ENCODE data around the gene RUNX2.

Gene RUNX2

GRCh38 chr6:45310118-45310788, 17.9 kb upstream of the RUNX2 start:
- DNase-seq (ENCODE audit: low read depth in 1 of 2, low spot score in 1 of 2) = no peak
- TF ChIP-seq JUND (IDR thresholded peaks at IDR 0.05; ENCODE audit: low read depth) = no peak
- in situ Hi-C loops (cut with HindIII; ENCODE audit: low pct_unique_long_range_greater_than_20kb, low sequenced_read_pairs) = no loop called here

DNA sequence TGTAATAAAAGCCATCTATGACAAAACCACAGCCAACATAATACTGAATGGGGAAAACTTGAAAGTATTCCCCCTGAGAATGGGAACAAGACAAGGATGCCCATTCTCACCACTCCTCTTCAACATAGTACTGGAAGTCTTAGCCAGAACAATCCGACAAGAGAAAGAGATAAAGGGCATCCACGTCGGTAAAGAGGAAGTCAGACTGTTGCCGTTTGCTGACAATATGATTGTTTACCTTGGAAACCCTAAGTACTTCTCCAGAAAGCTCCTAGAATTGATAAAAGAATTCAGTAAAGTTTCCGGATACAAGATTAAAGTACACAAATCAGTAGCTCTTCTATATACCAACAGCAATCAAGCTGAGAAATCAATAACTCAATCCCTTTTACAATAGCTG, 14.0 kb upstream of the RUNX2 start:
- no peak for TF ChIP-seq JUND (IDR thresholded peaks at IDR 0.05; ENCODE audit: low read depth)
- DNase-seq (ENCODE audit: low read depth in 1 of 2, low spot score in 1 of 2) = no peak
- in situ Hi-C loops (cut with HindIII; ENCODE audit: low pct_unique_long_range_greater_than_20kb, low sequenced_read_pairs) = no loop called here

GRCh38 chr6:45320349-45320748, 7.8 kb upstream of the RUNX2 start:
- TF ChIP-seq JUND (IDR thresholded peaks at IDR 0.05; ENCODE audit: low read depth) = no peak
- in situ Hi-C loops (cut with HindIII; ENCODE audit: low pct_unique_long_range_greater_than_20kb, low sequenced_read_pairs) = no loop called here
- no peak for DNase-seq (ENCODE audit: low read depth in 1 of 2, low spot score in 1 of 2)

DNA sequence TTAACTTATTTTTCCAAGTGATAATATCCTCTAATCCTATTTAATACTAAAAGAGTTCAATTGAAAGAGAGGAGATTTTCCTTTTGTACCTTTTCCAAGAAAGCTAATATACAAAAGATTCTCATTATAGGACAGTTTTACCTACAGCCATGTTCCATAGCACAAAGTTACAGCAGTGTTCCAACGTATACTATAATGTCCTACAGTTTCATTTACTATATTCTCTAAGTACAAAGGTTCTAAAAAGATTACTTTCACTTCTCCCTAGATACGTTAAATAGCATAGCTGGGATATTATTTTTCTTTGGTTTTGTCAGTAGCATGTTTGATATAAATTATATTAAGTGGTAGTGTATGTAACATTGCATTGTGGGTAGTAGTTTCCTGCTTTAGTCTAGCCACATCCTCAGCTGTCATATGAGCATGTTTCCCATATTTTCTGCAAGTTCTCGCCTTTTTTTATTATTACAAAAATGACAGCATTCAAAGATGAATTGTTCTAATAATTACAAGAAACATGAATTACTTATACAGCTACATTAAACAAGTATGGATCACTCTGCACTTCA, 4.4 kb upstream of the RUNX2 start:
- TF ChIP-seq JUND (IDR thresholded peaks at IDR 0.05; ENCODE audit: low read depth) = no peak
- DNase-seq (ENCODE audit: low read depth in 1 of 2, low spot score in 1 of 2) = no peak
- in situ Hi-C loops (cut with HindIII; ENCODE audit: low pct_unique_long_range_greater_than_20kb, low sequenced_read_pairs) = no loop called here

DNA sequence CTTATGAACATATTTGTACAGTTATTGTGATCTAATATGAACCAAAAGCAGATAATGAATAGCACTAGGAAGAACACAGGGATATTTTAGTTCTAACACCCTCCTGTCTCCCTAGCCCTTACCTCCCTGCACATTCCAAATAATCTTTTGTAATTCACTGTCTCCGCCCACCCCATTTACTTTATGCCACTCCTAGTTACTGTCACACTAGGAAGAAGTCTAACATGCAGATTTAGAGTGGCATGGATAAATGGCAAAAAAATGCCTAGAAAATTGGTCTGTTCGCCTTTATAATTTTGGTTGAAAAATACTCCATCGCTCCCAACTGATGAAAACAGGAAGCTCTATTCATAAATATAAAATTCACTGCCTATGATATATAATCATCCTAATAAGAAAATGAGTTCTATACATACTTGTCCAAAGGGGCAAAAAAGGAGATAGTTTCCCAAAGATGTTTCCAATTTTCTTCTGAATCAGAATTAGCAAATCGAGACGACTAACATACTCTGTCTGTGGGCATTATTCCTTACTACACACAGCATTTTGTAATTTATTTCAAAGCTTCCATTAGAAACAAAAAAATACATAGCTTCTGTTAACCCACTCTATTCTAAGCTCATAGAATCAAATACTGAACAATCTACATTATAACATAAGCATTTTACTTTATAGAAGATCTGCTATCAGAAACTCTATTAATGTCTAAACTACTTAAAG, 1.3 kb upstream of the RUNX2 start:
- no peak for TF ChIP-seq JUND (IDR thresholded peaks at IDR 0.05; ENCODE audit: low read depth)
- DNase-seq (ENCODE audit: low read depth in 1 of 2, low spot score in 1 of 2) = peak in 1 of 2 experiments; percentile 4
- in situ Hi-C loops (cut with HindIII; ENCODE audit: low pct_unique_long_range_greater_than_20kb, low sequenced_read_pairs) = no loop called here

DNA sequence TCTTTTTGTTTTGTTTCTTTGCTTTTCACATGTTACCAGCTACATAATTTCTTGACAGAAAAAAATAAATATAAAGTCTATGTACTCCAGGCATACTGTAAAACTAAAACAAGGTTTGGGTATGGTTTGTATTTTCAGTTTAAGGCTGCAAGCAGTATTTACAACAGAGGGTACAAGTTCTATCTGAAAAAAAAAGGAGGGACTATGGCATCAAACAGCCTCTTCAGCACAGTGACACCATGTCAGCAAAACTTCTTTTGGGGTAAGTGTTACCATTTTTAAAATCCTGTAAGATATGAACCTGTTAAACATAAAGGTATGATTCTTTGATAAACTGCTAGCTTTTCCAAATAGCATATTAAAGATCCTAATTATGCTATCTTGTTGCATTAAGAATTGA, 393 bp downstream of the RUNX2 start:
- in situ Hi-C loops (cut with HindIII; ENCODE audit: low pct_unique_long_range_greater_than_20kb, low sequenced_read_pairs) = no loop called here
- TF ChIP-seq JUND (IDR thresholded peaks at IDR 0.05; ENCODE audit: low read depth) = no peak

GRCh38 chr6:45344900-45345299, 16.8 kb downstream of the RUNX2 start:
- no peak for TF ChIP-seq JUND (IDR thresholded peaks at IDR 0.05; ENCODE audit: low read depth)
- DNase-seq (ENCODE audit: low read depth in 1 of 2, low spot score in 1 of 2) = no peak
- in situ Hi-C loops (cut with HindIII; ENCODE audit: low pct_unique_long_range_greater_than_20kb, low sequenced_read_pairs) = no loop called here

More for the DNA sequence above, 393 bp downstream of the RUNX2 start:
- DNase-seq (ENCODE audit: low read depth in 1 of 2, low spot score in 1 of 2) = no peak

DNA sequence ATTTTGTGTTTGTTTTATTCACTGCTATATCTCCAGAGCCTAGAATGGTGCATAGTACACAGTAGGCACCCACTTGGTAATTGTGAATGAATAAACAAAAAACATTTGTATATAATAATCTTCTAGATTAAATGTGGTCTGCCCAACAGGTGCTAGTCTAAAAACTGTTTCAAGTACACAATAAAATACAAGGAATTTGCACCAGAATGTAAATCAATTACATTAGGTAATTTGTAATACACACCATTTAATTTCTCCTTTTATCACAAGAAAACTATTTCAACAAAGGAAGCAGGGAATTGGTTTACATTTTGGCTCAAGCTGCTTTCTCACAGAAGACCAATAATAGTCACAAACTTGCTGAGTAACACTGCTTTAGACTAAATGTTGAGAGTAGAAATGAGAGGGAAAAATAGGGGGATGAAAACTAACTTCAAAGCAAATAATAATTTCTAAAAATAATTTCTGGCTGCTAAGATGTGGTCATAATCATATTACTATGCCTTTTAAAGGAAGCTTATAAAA, 22.1 kb downstream of the RUNX2 start:
- in situ Hi-C loops (cut with HindIII; ENCODE audit: low pct_unique_long_range_greater_than_20kb, low sequenced_read_pairs) = no loop called here
- DNase-seq (ENCODE audit: low read depth in 1 of 2, low spot score in 1 of 2) = no peak
- no peak for TF ChIP-seq JUND (IDR thresholded peaks at IDR 0.05; ENCODE audit: low read depth)

- in situ Hi-C loops (cut with HindIII; ENCODE audit: low pct_unique_long_range_greater_than_20kb, low sequenced_read_pairs) = no loop called here
- TF ChIP-seq JUND (IDR thresholded peaks at IDR 0.05; ENCODE audit: low read depth) = no peak
- no peak for DNase-seq (ENCODE audit: low read depth in 1 of 2, low spot score in 1 of 2)
Observed at GRCh38 chr6:45351076-45351475, 22.9 kb downstream of the RUNX2 start.

- in situ Hi-C loops (cut with HindIII; ENCODE audit: low pct_unique_long_range_greater_than_20kb, low sequenced_read_pairs) = no loop called here
- DNase-seq (ENCODE audit: low read depth in 1 of 2, low spot score in 1 of 2) = no peak
- no peak for TF ChIP-seq JUND (IDR thresholded peaks at IDR 0.05; ENCODE audit: low read depth)
Observed at GRCh38 chr6:45351667-45352066, 23.5 kb downstream of the RUNX2 start.

GRCh38 chr6:45353654-45354053, 25.5 kb downstream of the RUNX2 start:
- in situ Hi-C loops (cut with HindIII; ENCODE audit: low pct_unique_long_range_greater_than_20kb, low sequenced_read_pairs) = no loop called here
- DNase-seq (ENCODE audit: low read depth in 1 of 2, low spot score in 1 of 2) = no peak
- no peak for TF ChIP-seq JUND (IDR thresholded peaks at IDR 0.05; ENCODE audit: low read depth)

DNA sequence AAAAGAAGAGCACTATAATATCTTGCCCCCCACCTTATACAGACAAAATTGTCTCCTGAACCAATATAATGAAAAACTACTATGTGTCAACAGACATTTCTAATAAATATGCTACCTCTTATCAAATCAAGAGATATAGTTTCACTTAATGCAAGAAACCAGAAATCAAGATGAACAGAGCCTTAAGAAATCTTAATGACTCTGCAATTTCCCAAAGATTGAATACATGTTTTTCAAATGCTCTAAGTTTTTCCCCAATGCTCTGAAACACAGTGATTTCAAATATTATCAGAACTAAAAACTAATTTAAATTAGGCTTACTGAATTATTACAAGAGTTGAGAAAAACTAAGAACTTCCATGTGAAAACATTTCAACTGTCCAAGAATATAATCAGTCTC, 36.3 kb downstream of the RUNX2 start:
- in situ Hi-C loops (cut with HindIII; ENCODE audit: low pct_unique_long_range_greater_than_20kb, low sequenced_read_pairs) = no loop called here
- no peak for DNase-seq (ENCODE audit: low read depth in 1 of 2, low spot score in 1 of 2)
- no peak for TF ChIP-seq JUND (IDR thresholded peaks at IDR 0.05; ENCODE audit: low read depth)

- in situ Hi-C loops (cut with HindIII; ENCODE audit: low pct_unique_long_range_greater_than_20kb, low sequenced_read_pairs) = no loop called here
- no peak for TF ChIP-seq JUND (IDR thresholded peaks at IDR 0.05; ENCODE audit: low read depth)
- DNase-seq (ENCODE audit: low read depth in 1 of 2, low spot score in 1 of 2) = no peak
Observed at GRCh38 chr6:45365036-45365435, 36.9 kb downstream of the RUNX2 start.
